Cardiac muscle cell (in vitro differentiated cells and primary cell): ENCODE measurements around the gene CEP112. TPM values are rescaled to one million over a fixed set of nuclear protein-coding genes. Genes with fewer than 3 reads are reported as not detected.
"Not testable (repeated sequence)": the region's sequence is repeated elsewhere in the genome, so short reads cannot be mapped to it uniquely, and the experiment has no call there.

Experiments
- DNase-seq, 2 donors: peaks; one replicate each; pipeline versions ENCODE4 v3.0.0 to v3.0.0-alpha.2; 2010 to 2017; ENCODE audit warnings: low read depth in 1 of 2, low spot score in 1 of 2
- H3K27ac ChIP-seq: fragments of 200-600 bp; sonication (generic); 2 replicates; pipeline ENCODE4 v1.5.1; 2016
- H3K27me3 ChIP-seq: fragments of 200-600 bp; sonication (generic); 2 replicates; pipeline ENCODE4 v1.6.0; 2016; ENCODE audit warnings: control low read depth
- H3K36me3 ChIP-seq: fragments of 200-600 bp; sonication (generic); 2 replicates; pipeline ENCODE4 v1.5.1; 2016; ENCODE audit warnings: control low read depth
- H3K4me1 ChIP-seq: fragments of 200-600 bp; sonication (generic); 2 replicates; pipeline ENCODE4 v1.8.1; 2017; ENCODE audit warnings: low read depth, mild to moderate bottlenecking, mixed run types
- H3K4me3 ChIP-seq: fragments of 200-600 bp; sonication (generic); 2 replicates; pipeline ENCODE4 v1.5.1; 2016; ENCODE audit warnings: mild to moderate bottlenecking
- H3K9me3 ChIP-seq: fragments of 200-600 bp; sonication (generic); 2 replicates; pipeline ENCODE4 v1.5.1; 2017; ENCODE audit warnings: low read depth, mild to moderate bottlenecking, control low read depth
- CTCF ChIP-seq: IDR thresholded peaks from 2 replicates; pipeline ENCODE4 v1.5.1; 2012; ENCODE audit warnings: low read depth, mild to moderate bottlenecking, low read length
- polyA plus RNA-seq: library from polyadenylated mRNA; unstranded; fragments of >200 nt; fragmentation: Nextera tagmentation; extraction: Ambion mirVana; gene quantifications from 2 replicates; pipeline ENCODE4 v1.2.1, GENCODE V29; 2016
- total RNA-seq: library from RNA; depleted of rRNA; stranded (reverse); fragments of >200 nt; gene quantifications from 2 replicates; pipeline ENCODE4 v1.2.3, GENCODE V29; 2016

CEP112 gene
- total and polyA plus RNA-seq, 2 experiments from 2014 or later, result 7.7 to 10.9 TPM

- Histone ChIP-seq H3K9me3 (no peaks in the 10 kb centered on the region), H3K36me3 (no peaks in the 10 kb centered on the region), H3K4me3 (no peak overlapping the region), H3K27ac (no peak overlapping the region), H3K4me1 (no peaks in the 10 kb centered on the region), H3K27me3 (no peaks in the 10 kb centered on the region)
- peak in 1 of 2 donors; percentile 93 for DNase-seq
- no peak for TF ChIP-seq CTCF
Observed at GRCh38 chr17:65783845-65784334, 408.0 kb downstream of the CEP112 start.

- not testable (repeated sequence) for DNase-seq
Observed at GRCh38 chr17:65782104-65782706, 409.7 kb downstream of the CEP112 start.

GRCh38 chr17:65780111-65780510, 411.8 kb downstream of the CEP112 start:
- Histone ChIP-seq H3K4me1 (no peaks in the 10 kb centered on the region), H3K27me3 (no peaks in the 10 kb centered on the region), H3K27ac (no peak overlapping the region), H3K4me3 (no peak overlapping the region), H3K36me3 (no peaks in the 10 kb centered on the region), H3K9me3 (no peaks in the 10 kb centered on the region)
- no peak for DNase-seq
- TF ChIP-seq CTCF, result no peak

More at GRCh38 chr17:65782104-65782706, 409.7 kb downstream of the CEP112 start:
- not testable (repeated sequence) for H3K27me3 ChIP-seq, H3K36me3 ChIP-seq, H3K9me3 ChIP-seq, H3K4me1 ChIP-seq, H3K27ac ChIP-seq, H3K4me3 ChIP-seq

GRCh38 chr17:65776890-65777289, 415.0 kb downstream of the CEP112 start:
- no peak overlapping the region for H3K27ac ChIP-seq
- H3K36me3 ChIP-seq, result no peaks in the 10 kb centered on the region
- no peak for DNase-seq
- no peak for TF ChIP-seq CTCF
- no peaks in the 10 kb centered on the region for H3K4me1 ChIP-seq
- H3K9me3 ChIP-seq, result no peaks in the 10 kb centered on the region
- H3K4me3 ChIP-seq, result no peak overlapping the region
- H3K27me3 ChIP-seq, result no peaks in the 10 kb centered on the region

GRCh38 chr17:65774787-65775186, 417.1 kb downstream of the CEP112 start:
- Histone ChIP-seq H3K27ac (peak overlapping the region; percentile 83), H3K27me3 (no peaks in the 10 kb centered on the region), H3K4me3 (no peak overlapping the region), H3K4me1 (no peaks in the 10 kb centered on the region), H3K36me3 (no peaks in the 10 kb centered on the region), H3K9me3 (no peaks in the 10 kb centered on the region)
- peak; percentile 17 to 58 for DNase-seq
- no peak for TF ChIP-seq CTCF

GRCh38 chr17:65772989-65773388, 418.9 kb downstream of the CEP112 start:
- no peak for DNase-seq
- no peaks in the 10 kb centered on the region for H3K36me3 ChIP-seq
- no peaks in the 10 kb centered on the region for H3K9me3 ChIP-seq
- TF ChIP-seq CTCF, result no peak
- H3K4me1 ChIP-seq, result no peaks in the 10 kb centered on the region
- no peak overlapping the region for H3K27ac ChIP-seq
- no peak overlapping the region for H3K4me3 ChIP-seq
- H3K27me3 ChIP-seq, result no peaks in the 10 kb centered on the region
